ENCODE measurements around the gene MTG1.

The MTG1 gene

DNA sequence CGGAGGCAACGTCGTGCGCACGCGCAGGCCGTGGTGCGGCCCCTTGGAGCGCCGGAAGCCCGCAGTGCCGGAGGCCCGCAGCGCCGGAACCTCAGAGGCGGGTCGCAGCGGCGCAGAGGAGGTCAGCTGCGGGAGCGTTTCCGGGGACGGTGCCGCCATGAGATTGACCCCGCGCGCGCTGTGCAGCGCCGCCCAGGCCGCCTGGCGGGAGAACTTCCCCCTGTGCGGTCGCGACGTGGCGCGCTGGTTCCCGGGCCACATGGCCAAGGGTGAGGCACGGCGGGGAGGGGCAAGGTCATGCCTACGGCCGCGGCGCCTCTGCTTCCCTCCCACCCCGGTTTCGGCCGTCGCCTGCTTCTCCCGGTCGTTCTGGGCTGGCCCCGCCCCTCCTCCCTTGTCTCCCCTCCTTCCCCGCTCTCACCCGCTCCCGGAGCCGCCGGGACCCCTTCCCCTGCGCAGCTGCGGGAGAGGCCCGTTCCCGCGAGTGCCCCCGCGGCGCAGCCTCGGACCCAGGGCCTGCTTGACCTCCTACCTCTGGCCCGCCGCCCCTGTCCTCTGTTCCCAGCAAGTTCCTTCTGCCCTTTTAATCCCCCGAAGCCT is at the start of gene MTG1:
TSS of gene MTG1 (plus strand) at position 94 of the 600 bp plus-strand sequence. CDS start at position 158, 64 bp downstream.
- DNase-seq: peak; percentile 98

GRCh38 chr10:133344236-133344635 is 49.7 kb upstream of the MTG1 start:
- DNase-seq: no peak

- DNase-seq: no peak
These were observed 47.5 kb upstream of the MTG1 start for GRCh38 chr10:133346413-133346812.

GRCh38 chr10:133347710-133348517 is 46.0 kb upstream of the MTG1 start:
- DNase-seq: no peak

- DNase-seq: no peak
These were observed 44.8 kb upstream of the MTG1 start for GRCh38 chr10:133349160-133349568.

- no peak for DNase-seq
These were observed 44.4 kb upstream of the MTG1 start for GRCh38 chr10:133349577-133350011.

DNA sequence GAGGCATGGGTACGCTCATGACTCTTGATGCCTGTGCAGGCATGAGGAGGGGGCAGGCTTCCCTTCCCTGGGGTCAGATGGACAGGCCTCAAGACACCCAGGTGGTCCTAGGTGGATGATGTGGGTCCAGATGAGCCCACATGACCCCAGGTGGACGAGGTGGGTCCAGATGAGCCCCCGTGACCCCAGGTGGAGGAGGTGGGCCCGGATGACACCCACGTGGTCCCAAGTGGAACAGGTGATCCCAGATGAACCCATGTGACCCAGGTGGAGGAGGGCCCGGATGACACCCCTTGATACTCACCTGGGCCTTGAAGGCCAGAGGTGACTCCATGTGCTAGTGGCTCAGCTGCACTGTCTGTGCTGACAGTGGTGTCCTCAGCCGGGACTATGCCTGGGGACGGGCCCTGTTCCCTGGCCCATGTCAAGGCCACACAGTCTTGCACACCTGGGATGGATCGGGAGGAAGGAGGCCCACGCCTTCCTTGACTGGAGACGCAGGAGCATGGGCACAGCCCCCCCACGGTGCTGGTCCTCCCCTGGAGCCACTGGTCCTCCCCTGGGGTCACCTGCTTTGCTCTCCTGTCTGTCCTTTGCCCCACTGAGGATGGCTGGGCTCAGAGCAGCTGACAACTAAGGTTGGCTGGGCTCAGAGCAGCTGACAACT is 43.5 kb upstream of the MTG1 start:
- DNase-seq: no peak

DNA sequence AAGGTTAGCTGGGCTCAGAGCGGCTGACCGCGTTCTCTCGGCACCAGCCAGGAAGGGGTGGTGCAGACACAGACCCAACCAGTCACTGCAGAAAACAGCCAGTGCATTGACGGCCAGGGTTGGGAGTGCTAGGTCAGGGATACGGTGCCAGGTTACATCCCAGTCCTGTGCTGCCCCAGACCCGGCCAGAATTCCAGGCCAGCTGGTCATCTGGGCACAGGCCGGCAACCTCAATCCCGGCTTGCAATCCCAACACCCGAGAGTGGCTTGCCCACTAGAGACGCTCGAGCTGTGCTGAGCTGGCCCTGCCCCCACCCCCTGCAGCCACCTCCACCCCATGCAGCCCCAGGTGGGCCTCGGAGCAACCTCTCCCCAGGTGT is 43.0 kb upstream of the MTG1 start:
- no peak for DNase-seq

DNA sequence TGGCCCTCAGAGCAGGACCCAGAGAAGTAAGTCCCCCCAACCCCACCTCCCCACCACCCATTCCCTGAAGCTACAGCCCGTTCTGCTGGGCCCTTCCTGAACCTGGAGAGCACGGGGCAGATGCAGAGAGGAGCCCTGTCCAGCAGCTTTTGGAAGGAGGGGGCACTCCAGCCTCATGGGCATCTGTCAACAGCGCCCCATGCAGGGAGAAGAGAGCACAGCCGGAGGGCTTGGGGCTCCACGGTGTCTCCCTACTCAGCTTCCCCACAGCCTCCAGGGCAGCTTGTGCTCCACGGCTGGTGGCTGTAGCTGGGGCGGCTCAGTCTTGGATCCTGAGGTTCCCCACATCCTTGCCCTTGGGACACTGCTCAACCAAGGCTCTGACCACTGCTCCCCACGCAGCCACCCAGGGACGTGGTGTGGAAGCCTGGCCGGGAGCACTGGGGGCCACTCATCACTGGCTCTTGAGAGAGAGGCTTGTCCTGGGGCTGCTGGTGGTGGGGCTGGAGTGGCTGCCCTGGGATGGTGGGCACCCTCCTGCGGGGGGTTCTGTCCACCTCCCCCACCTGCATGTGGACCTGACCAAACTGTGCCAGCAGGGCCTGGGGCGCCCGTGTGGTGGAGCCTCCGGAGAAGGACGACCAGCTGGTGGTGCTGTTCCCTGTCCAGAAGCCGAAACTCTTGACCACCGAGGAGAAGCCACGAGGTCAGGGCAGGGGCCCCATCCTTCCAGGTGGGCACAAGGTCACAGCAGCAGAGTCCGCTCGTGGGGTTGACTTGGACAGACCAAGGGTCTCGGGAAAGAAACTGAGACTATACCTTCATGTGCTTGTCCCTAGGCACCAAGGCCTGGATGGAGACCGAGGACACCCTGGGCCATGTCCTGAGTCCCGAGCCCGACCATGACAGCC is 42.3 kb upstream of the MTG1 start:
- no peak for DNase-seq

- no peak for DNase-seq
These were observed 40.6 kb upstream of the MTG1 start for GRCh38 chr10:133353202-133353959.

GRCh38 chr10:133353988-133354605 is 39.9 kb upstream of the MTG1 start:
- DNase-seq: no peak

- no peak for DNase-seq
These were observed 39.2 kb upstream of the MTG1 start for GRCh38 chr10:133354672-133355240.

DNA sequence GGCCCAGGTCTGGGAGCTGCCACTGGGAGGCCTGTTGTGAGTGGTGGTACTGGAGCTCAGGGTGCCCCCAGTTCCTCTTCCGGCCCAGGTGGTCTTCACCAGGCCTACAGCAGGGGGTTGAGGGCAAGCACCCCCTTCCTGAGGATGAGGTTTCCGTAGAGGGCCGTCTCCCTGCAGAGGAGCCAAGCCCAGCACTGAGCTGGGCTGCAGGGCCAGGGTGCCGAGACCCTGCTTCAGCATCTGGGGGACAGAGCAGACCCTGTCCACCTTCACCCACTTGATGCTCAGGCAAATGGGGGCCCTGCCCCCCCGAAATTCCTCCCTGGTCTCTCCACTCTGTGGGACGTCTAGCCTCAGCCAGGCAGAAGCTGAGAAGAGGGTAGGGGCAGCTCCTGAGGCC is 38.7 kb upstream of the MTG1 start:
- no peak for DNase-seq

DNA sequence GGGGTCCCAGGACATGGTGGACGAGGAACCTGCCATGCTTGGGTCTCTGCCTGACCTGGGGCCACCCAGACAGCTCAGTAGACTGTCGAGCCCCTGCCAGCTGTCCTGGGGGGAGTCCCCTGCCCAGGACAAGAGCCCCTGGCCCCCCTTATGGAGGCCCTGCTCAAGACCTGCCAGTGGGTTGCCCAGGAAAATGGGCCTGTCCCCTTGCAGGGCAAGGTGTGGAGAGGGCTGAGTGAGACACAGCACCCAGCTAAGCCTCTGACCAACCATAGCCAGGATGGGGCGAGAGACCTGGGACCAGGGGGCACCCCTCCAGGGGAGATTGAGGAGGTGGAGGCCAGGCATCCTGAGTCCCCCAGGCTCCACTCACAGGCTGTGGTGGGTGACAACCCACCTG is 38.0 kb upstream of the MTG1 start:
- DNase-seq: no peak

GRCh38 chr10:133356549-133357284 is 37.2 kb upstream of the MTG1 start:
- DNase-seq: no peak

- peak; percentile 88 for DNase-seq
These were observed 36.4 kb upstream of the MTG1 start, which contains the start of gene FUOM for GRCh38 chr10:133357285-133358161. Gene FUOM (minus strand): TSS chr10:133358019. CDS start chr10:133358007, 12 bp downstream.

- DNase-seq: no peak
These were observed 35.6 kb upstream of the MTG1 start for GRCh38 chr10:133358162-133358924.

- DNase-seq: no peak
These were observed 35.0 kb upstream of the MTG1 start for GRCh38 chr10:133358925-133359310.
